T-helper 2 cell treated with Interferon-gamma antibody and Interleukin-4, amounts not matched to agents 100 ng/mL and 5 ng/mL, for 36 hours (primary cell): ENCODE results near the gene MCM9. TPM values are rescaled to one million over a fixed set of nuclear protein-coding genes. Genes with fewer than 3 reads are reported as not detected.
"Not testable (repeated sequence)": the region's sequence is repeated elsewhere in the genome, so short reads cannot be mapped to it uniquely, and the experiment has no call there.

ENCODE experiments used
- intact Hi-C: fragments of 100-400 bp; cut with micrococcal nuclease; formaldehyde crosslinking; loops from one replicate; pipeline ENCODE4 v1.15.1; 2023
- total RNA-seq: library from RNA; stranded (reverse); gene quantifications from 2 replicates; pipeline ENCODE4 v1.2.3, GENCODE V29; 2022

MCM9 gene
- total RNA-seq, 1 donor from 2014 or later, result 18.3 TPM

DNA sequence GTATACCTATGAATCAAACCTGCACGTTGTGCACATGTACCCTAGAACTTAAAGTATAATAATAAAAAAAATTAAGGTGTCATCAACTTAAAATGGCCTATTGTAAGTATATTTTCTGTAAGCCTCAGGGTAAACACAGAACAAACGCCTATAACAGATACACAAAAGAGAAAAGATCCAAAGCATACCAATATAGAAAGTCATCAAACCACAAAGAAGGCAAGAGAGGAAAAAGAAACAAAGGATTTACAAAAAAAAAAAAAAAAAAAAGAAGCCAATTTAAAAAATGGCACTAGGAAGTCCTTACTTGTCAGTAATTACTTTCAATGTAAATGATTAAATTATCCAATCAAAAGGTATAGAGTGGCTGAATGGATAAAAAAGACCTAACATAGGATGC lies 65.6 kb downstream of the MCM9 start:
- intact Hi-C loops, result no loop called here

DNA sequence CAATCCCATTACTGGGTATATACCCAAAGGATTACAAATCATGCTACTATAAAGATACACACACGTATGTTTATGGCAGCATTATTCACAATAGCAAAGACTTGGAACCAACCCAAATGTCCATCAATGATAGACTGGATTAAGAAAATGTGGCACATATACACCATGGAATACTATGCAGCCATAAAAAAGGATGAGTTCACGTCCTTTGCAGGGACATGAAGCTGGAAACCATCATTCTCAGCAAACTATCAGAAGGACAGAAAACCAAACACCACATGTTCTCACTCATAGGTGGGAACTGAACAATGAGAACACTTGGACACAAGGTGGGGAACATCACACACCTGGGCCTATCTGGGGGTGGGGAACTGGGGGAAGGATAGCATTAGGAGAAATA lies 66.1 kb downstream of the MCM9 start:
- intact Hi-C loops, result not testable (repeated sequence)

GRCh38 chr6:118867181-118867580 lies 67.8 kb downstream of the MCM9 start:
- intact Hi-C loops, result no loop called here

GRCh38 chr6:118865100-118865391 lies 69.9 kb downstream of the MCM9 start:
- intact Hi-C loops, result no loop called here

DNA sequence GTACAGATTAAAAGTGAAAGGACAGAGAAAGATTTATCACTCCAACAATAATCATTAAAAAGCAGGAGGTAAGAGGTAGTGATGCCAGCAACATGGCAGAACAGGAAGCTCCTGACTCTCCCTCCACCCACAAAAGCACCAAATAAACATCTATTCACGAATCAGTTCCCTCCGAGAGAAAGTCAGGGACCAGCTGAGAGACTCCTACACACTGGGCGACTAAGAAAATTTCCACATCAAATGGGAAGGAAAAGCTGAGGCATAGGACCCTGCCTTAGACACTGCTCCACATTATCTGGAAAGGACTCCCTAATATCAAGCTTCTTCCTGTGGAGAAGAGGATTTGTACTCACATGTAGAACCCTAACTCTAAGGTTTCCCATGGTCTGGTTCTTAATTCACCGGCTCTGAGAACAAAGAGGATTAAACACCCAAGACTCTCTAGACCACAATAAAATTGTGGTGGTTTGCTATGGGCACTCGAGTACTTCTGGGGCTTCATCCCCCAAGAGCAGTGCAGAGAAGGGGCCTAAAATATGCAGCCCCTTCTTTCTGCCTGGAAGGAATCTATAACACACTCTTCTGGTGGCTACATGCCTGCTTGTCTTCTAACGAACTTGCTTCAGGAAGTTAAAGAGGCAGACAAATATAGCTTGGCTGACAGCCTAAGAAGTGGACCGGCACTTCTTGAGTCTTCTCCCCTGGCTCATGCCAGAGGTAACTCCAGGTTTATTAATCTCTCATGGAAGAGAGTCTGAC lies 70.4 kb downstream of the MCM9 start:
- intact Hi-C loops, result no loop called here

- intact Hi-C loops, result no loop called here
Observed at GRCh38 chr6:118862443-118862842, 72.5 kb downstream of the MCM9 start.

- intact Hi-C loops, result no loop called here
Observed at GRCh38 chr6:118860880-118861279, 74.1 kb downstream of the MCM9 start.

GRCh38 chr6:118860363-118860762 lies 74.6 kb downstream of the MCM9 start:
- intact Hi-C loops, result no loop called here

DNA sequence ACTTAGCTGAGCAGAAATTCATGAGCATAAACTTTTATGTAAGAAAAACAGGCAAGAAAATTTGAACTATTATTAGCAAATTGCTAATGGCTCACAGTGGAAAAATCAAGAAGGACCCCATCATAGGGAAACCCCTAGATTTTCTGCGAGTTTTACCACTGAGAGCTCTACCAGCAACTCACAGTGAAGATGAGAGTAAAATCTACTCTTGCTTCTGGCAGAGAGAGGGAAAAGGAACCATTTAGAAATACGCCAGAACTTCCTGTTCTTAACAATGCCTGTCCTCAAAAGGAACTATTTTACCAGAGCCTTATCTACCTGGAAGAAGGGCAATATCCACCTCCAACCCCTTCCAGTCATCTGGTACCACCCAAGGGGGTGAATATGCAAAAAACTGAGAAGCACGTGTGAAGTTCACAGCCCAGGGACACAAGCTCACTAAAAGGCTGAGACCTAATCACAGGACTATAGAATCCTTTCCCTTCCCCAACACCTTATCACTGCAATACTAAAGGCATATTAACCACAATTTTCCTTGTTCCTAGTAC lies 75.4 kb downstream of the MCM9 start:
- intact Hi-C loops, result no loop called here

- intact Hi-C loops, result no loop called here
Observed at GRCh38 chr6:118856301-118856700, 78.7 kb downstream of the MCM9 start.

- intact Hi-C loops, result no loop called here
Observed at GRCh38 chr6:118853408-118853807, 81.6 kb downstream of the MCM9 start.

DNA sequence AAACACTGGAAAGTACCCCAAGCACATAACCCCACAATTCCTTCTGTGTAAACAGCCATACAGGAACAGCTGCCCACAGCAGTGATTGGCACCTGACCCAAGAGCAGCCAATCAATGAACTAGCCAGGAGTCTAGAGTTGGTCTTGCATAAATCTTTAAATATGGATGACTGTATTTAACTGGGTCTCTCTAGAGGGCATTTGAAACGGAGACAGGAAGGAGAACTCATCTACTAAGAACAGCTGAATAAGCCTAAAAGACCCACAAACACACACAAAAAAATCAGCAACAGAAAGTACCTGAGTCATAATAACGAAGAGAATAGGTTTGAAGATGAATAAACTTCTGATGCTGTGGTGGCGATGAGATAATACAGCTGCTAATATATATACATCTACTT lies 90.0 kb downstream of the MCM9 start:
- intact Hi-C loops, result loop anchor here (1.0 kb wide), 1 partner anchor 46 kb away; no protein-coding TSS in a partner anchor

GRCh38 chr6:118843685-118844390 lies 91.1 kb downstream of the MCM9 start:
- intact Hi-C loops, result loop anchor here (1.0 kb wide), 1 partner anchor 34 kb away; no protein-coding TSS in a partner anchor

- intact Hi-C loops, result no loop called here
Observed at GRCh38 chr6:118830691-118831090, 104.3 kb downstream of the MCM9 start.

DNA sequence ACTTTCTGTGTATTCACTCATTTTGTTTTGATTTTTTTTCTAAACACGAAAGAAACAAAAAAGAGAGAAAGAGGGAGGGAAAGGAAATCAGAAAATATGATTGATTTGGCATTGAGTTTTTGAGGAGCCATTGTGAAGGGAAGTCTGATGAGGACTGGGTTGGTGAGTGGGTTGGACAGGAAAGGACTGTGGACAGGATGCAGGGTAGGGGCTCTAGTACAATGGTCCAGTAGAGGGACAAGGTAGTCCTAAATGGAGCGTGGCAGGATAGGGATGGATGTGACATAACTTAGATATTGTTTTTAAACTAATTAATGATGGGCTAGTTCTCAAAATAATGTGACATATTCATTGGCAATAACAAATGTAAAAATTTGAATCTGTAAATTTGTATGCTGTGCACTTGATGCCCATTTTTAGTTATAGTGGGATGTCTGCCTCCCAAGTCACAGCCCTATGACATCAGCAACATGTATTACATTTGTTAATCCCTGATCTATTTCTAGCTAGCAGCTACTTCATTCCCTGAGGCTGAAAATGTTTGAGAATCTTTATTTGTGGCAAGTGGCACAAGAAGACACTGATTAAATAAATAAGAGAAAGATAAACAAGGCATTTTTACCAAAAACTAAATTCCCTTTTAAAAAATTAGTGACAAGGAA lies 105.0 kb downstream of the MCM9 start:
- intact Hi-C loops, result no loop called here

DNA sequence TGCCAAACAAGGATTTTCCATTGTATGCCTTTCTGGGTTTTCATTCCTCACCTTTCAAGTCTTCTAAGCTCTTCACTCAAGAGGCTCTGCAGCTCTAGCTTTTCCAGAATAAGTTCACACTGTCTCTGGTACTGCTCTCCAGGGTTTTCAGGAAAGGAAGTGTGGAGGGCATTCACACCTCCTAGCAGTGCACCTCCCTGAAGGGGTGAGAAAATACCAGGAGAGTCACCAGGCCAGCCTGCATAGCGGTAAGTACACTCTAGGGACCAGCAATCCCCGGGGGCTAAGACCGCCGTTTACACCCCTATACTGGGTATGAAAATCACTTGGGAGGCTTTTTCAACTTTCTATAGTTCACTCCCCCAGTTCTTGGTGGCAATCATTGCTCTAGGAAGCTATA lies 108.9 kb downstream of the MCM9 start:
- intact Hi-C loops, result no loop called here

GRCh38 chr6:118825661-118826060 lies 109.3 kb downstream of the MCM9 start:
- intact Hi-C loops, result no loop called here

- intact Hi-C loops, result no loop called here
Observed at GRCh38 chr6:118815495-118815894, 119.5 kb downstream of the MCM9 start.

GRCh38 chr6:118813775-118814174 lies 121.2 kb downstream of the MCM9 start:
- intact Hi-C loops, result no loop called here

DNA sequence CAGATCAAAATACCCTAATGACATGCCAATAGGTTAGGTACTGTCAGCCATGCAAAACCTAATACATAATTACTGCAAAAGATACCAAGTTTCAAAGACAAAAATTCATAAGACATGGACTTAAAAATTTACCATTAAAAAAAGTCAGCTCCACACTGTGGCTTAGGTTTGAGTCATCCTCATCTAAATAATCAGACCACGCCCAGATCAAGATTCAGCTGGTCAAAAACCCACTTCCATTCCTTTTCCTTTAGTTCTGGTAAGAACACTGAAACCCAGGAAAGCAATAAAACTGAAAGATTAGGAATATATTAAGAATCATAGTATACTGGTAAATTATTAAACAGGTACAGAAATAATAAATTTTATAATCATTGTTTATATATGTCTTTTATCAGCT lies 122.0 kb downstream of the MCM9 start:
- intact Hi-C loops, result no loop called here

- intact Hi-C loops, result loop anchor here (1.0 to 2.0 kb wide), 4 partner anchors 10 to 160 kb away; partner anchors contain the start of gene CEP85L
Observed at GRCh38 chr6:118810420-118811027, 124.4 kb downstream of the MCM9 start.
